ENCODE measurements around the gene YTHDF1.

GRCh38 chr20:63158352-63158751 is 57.6 kb downstream of the YTHDF1 start:
- TF ChIP-seq EP300 (conservative IDR thresholded peaks at IDR 0.05; ENCODE audit: poor library complexity, severe bottlenecking): no peak
- TF ChIP-seq MXI1 (conservative IDR thresholded peaks at IDR 0.05; ENCODE audit: poor library complexity, severe bottlenecking): no peak
- TF ChIP-seq CTCF (IDR thresholded peaks at IDR 0.05; ENCODE audit: poor library complexity, severe bottlenecking): no peak
- TF ChIP-seq POLR2AphosphoS5 (IDR thresholded peaks at IDR 0.05): no peak

All from neural cell (in vitro differentiated cells).